Activated CD8-positive, alpha-beta T cell treated with anti-CD3 and anti-CD28 coated beads, Interleukin-2, amount 10 ng/mL, durations not matched to agents 7 days and 5 days (primary cell): Measurements from ENCODE around the gene SERPINB8. TPM values are rescaled to one million over a fixed set of nuclear protein-coding genes. Genes with fewer than 3 reads are reported as not detected.
A peak's percentile ranks its signal among the peaks of the same experiment; 100 is the strongest.

Experiments
- ATAC-seq: fragments of 150-1000 bp; cut with Tn5 transposase; one replicate; pipeline ENCODE4 v1.10.0; 2021; ENCODE audit warnings: moderate library complexity
- CTCF ChIA-PET: fragments of 350-600 bp; sonication (Branson Sonifier 250); formaldehyde crosslinking; loops from one replicate; lab custom pipeline; 2021; ENCODE audit warnings: antibody characterized with exemption; lab: Charles Lee
- POLR2A ChIA-PET: fragments of 350-600 bp; sonication (Branson Sonifier 250); formaldehyde crosslinking; loops from one replicate; lab custom pipeline; 2021; ENCODE audit warnings: antibody characterized with exemption; lab: Charles Lee
- DNase-seq: peaks from one replicate; pipeline ENCODE4 v3.0.0-alpha.2; 2020
- H3K27ac Mint-ChIP-seq: one replicate; pipeline ENCODE4 v1.8.0; 2021; ENCODE audit warnings: mild to moderate bottlenecking, mixed read lengths
- H3K27me3 Mint-ChIP-seq: one replicate; pipeline ENCODE4 v1.8.0; 2021; ENCODE audit warnings: low read depth, mixed read lengths
- H3K36me3 Mint-ChIP-seq: one replicate; pipeline ENCODE4 v1.8.0; 2021; ENCODE audit warnings: low read depth, mixed read lengths
- H3K4me1 Mint-ChIP-seq: one replicate; pipeline ENCODE4 v1.8.0; 2021; ENCODE audit warnings: low read depth, mixed read lengths
- H3K4me3 Mint-ChIP-seq: one replicate; pipeline ENCODE4 v1.8.0; 2021; ENCODE audit warnings: mild to moderate bottlenecking, mixed read lengths
- H3K9me3 Mint-ChIP-seq: one replicate; pipeline ENCODE4 v1.8.0; 2022; ENCODE audit warnings: mixed read lengths; ENCODE audit not compliant: insufficient read depth
- total RNA-seq, 2 experiments: library from RNA; stranded (reverse); gene quantifications; one replicate each; pipeline ENCODE4 v1.2.3, GENCODE V29; 2021

The SERPINB8 gene
- total RNA-seq, 2 experiments from 2014 or later, result 2.7 to 3.4 TPM

- no peak overlapping the region for H3K27ac Mint-ChIP-seq
- ChIA-PET CTCF (no interaction called here), POLR2A (no interaction called here)
- no peak overlapping the region for H3K4me3 Mint-ChIP-seq
- H3K9me3 Mint-ChIP-seq, result no peaks in the 10 kb centered on the region
- ATAC-seq (no peak), DNase-seq (no peak)
- H3K27me3 Mint-ChIP-seq, result no peaks in the 10 kb centered on the region
- no peaks in the 10 kb centered on the region for H3K36me3 Mint-ChIP-seq
- no peaks in the 10 kb centered on the region for H3K4me1 Mint-ChIP-seq
Measured at GRCh38 chr18:63992751-63993150, 22.9 kb downstream of the SERPINB8 start.

- Mint-ChIP-seq H3K36me3 (no peaks in the 10 kb centered on the region), H3K27me3 (no peaks in the 10 kb centered on the region), H3K4me3 (no peak overlapping the region), H3K9me3 (no peaks in the 10 kb centered on the region), H3K4me1 (no peaks in the 10 kb centered on the region), H3K27ac (no peak overlapping the region)
- CTCF ChIA-PET, result interaction anchor here (1.2 to 3.9 kb wide), 6 partner anchors 10 to 171 kb away, joined by 3 to 25 read pairs (median 5); no protein-coding TSS in a partner anchor
- POLR2A ChIA-PET, result no interaction called here
- ATAC-seq (no peak), DNase-seq (peak; percentile 48)
Measured at GRCh38 chr18:63994783-63995399, 25.0 kb downstream of the SERPINB8 start.

GRCh38 chr18:63997041-63997440 lies 27.2 kb downstream of the SERPINB8 start:
- POLR2A ChIA-PET, result no interaction called here
- DNase-seq, result no peak
- no peaks in the 10 kb centered on the region for H3K4me1 Mint-ChIP-seq

GRCh38 chr18:63997606-63998005 lies 27.7 kb downstream of the SERPINB8 start:
- ChIA-PET CTCF (no interaction called here), POLR2A (no interaction called here)
- no peak for ATAC-seq
- no peak for DNase-seq
- Mint-ChIP-seq H3K4me3 (no peak overlapping the region), H3K27me3 (no peaks in the 10 kb centered on the region), H3K27ac (no peak overlapping the region), H3K9me3 (no peaks in the 10 kb centered on the region), H3K36me3 (no peaks in the 10 kb centered on the region), H3K4me1 (no peaks in the 10 kb centered on the region)

More at GRCh38 chr18:63997041-63997440, 27.2 kb downstream of the SERPINB8 start:
- CTCF ChIA-PET, result interaction anchor here (3.9 kb wide), 1 partner anchor 34 kb away, joined by 25 read pairs; no protein-coding TSS in a partner anchor
- Mint-ChIP-seq H3K9me3 (no peaks in the 10 kb centered on the region), H3K4me3 (no peak overlapping the region), H3K36me3 (no peaks in the 10 kb centered on the region), H3K27ac (no peak overlapping the region), H3K27me3 (no peaks in the 10 kb centered on the region)
- no peak for ATAC-seq

- Mint-ChIP-seq H3K9me3 (no peaks in the 10 kb centered on the region), H3K36me3 (no peaks in the 10 kb centered on the region), H3K4me1 (no peaks in the 10 kb centered on the region), H3K27me3 (peaks cover 3% of the 10 kb centered on the region), H3K4me3 (no peak overlapping the region), H3K27ac (no peak overlapping the region)
- ATAC-seq (no peak), DNase-seq (no peak)
- ChIA-PET POLR2A (no interaction called here), CTCF (no interaction called here)
Measured at GRCh38 chr18:63999871-64000270, 30.0 kb downstream of the SERPINB8 start.

DNA sequence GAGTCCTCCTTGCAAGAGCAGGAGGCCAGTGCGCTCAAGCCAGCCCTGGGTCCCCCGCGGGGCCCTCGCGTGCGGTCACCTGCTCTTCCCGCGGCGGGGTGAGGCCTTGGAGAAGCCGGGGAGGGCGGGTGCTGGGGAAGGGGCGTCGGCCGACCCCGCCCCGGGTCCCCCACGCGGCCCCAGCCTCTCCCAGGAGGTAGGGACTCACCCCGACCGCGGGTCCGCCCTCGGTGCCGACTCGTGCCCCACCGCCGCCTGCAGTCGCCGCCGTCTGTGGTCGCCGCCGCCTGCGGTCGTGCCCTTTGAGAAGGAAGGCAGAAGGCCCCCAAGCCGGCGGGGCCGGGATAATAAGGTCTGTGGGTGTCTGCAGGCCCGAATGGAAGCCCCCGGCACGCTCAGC lies 32.7 kb downstream of the SERPINB8 start:
- POLR2A ChIA-PET, result no interaction called here
- Mint-ChIP-seq H3K9me3 (no peaks in the 10 kb centered on the region), H3K27me3 (peaks cover 3% of the 10 kb centered on the region), H3K36me3 (no peaks in the 10 kb centered on the region), H3K27ac (no peak overlapping the region), H3K4me3 (no peak overlapping the region), H3K4me1 (no peaks in the 10 kb centered on the region)
- ATAC-seq (no peak), DNase-seq (no peak)
- CTCF ChIA-PET, result no interaction called here

- no peaks in the 10 kb centered on the region for H3K4me1 Mint-ChIP-seq
- H3K27ac Mint-ChIP-seq, result no peak overlapping the region
- POLR2A ChIA-PET, result no interaction called here
- no peaks in the 10 kb centered on the region for H3K36me3 Mint-ChIP-seq
- no peak overlapping the region for H3K4me3 Mint-ChIP-seq
- CTCF ChIA-PET, result interaction anchor here (1.1 kb wide), 1 partner anchor 15 kb away, joined by 3 read pairs; no protein-coding TSS in a partner anchor
- H3K27me3 Mint-ChIP-seq, result peaks cover 2% of the 10 kb centered on the region
- DNase-seq (no peak), ATAC-seq (no peak)
- H3K9me3 Mint-ChIP-seq, result no peaks in the 10 kb centered on the region
Measured at GRCh38 chr18:64009305-64009704, 39.4 kb downstream of the SERPINB8 start.

DNA sequence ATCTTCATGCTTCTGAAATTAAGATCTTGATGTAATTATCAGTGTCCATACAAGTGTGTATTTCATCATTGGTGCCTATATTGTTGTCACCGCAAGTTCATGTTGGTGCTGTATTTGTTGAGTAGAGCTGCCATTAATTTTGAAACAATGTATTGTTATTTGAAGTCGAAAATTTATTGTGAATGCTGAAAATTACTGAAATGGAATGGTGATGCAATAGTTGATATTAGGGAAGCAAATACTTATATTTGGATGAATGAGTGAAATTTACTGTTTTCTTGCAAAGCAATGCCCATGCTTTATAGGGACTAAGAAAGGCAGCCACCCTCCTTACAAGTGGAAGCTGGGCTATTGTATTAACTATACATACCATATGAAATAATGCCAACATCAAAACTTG lies 41.6 kb downstream of the SERPINB8 start:
- Mint-ChIP-seq H3K27me3 (peaks cover 2% of the 10 kb centered on the region), H3K27ac (no peak overlapping the region), H3K9me3 (no peaks in the 10 kb centered on the region), H3K4me3 (no peak overlapping the region), H3K4me1 (no peaks in the 10 kb centered on the region), H3K36me3 (no peaks in the 10 kb centered on the region)
- no peak for DNase-seq
- POLR2A ChIA-PET, result interaction anchor here (0.6 kb wide), 1 partner anchor 10 kb away, joined by 5 read pairs; no protein-coding TSS in a partner anchor
- CTCF ChIA-PET, result interaction anchor here (1.2 kb wide), 1 partner anchor 32 kb away, joined by 3 read pairs; no protein-coding TSS in a partner anchor
- no peak for ATAC-seq

GRCh38 chr18:64017870-64018269 lies 48.0 kb downstream of the SERPINB8 start:
- POLR2A ChIA-PET, result no interaction called here
- Mint-ChIP-seq H3K27me3 (peaks cover 2% of the 10 kb centered on the region), H3K9me3 (no peaks in the 10 kb centered on the region), H3K4me3 (no peak overlapping the region), H3K27ac (no peak overlapping the region), H3K36me3 (no peaks in the 10 kb centered on the region), H3K4me1 (no peaks in the 10 kb centered on the region)
- CTCF ChIA-PET, result interaction anchor here (0.9 to 1.1 kb wide), 3 partner anchors 12 to 55 kb away, joined by 3 to 7 read pairs (median 3); no protein-coding TSS in a partner anchor
- ATAC-seq, result no peak
- DNase-seq, result no peak

- ATAC-seq (no peak), DNase-seq (no peak)
- no peaks in the 10 kb centered on the region for H3K36me3 Mint-ChIP-seq
- no peak overlapping the region for H3K27ac Mint-ChIP-seq
- ChIA-PET CTCF (no interaction called here), POLR2A (no interaction called here)
- H3K9me3 Mint-ChIP-seq, result no peaks in the 10 kb centered on the region
- no peaks in the 10 kb centered on the region for H3K4me1 Mint-ChIP-seq
- H3K4me3 Mint-ChIP-seq, result no peak overlapping the region
- peaks cover 2% of the 10 kb centered on the region for H3K27me3 Mint-ChIP-seq
Measured at GRCh38 chr18:64019922-64020756, 50.3 kb downstream of the SERPINB8 start.

DNA sequence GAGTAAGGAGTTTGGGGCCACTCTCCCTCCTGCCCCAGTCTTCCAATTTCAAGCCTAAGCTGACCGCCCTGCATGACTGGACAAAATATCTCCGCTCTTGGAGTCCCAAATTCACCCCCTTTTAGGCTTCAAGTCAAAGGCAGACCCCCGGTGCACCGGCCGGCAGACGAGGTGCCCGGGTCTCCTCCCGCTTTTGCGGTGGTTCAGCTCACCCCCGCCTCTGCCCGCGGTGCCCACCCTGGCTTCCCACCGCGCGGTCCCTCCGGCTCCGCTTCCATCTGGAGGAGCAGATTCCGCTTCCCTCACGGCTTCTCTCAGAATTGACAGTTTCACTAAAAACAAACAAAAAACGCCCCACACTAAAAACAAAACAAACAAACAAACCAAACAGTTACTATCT lies 56.5 kb downstream of the SERPINB8 start:
- no peak overlapping the region for H3K4me3 Mint-ChIP-seq
- peaks cover 4% of the 10 kb centered on the region for H3K27me3 Mint-ChIP-seq
- H3K36me3 Mint-ChIP-seq, result no peaks in the 10 kb centered on the region
- ChIA-PET CTCF (no interaction called here), POLR2A (no interaction called here)
- no peak for ATAC-seq
- H3K27ac Mint-ChIP-seq, result no peak overlapping the region
- H3K9me3 Mint-ChIP-seq, result no peaks in the 10 kb centered on the region
- no peaks in the 10 kb centered on the region for H3K4me1 Mint-ChIP-seq
- DNase-seq, result no peak
